Liver (tissue), 9 donors: ENCODE results near the gene MAML3. TPM values are rescaled to one million over a fixed set of nuclear protein-coding genes. Genes with fewer than 3 reads are reported as not detected.
A peak's percentile ranks its signal among the peaks of the same experiment; 100 is the strongest.

Experiments used
- DNase-seq: peaks from one replicate; pipeline ENCODE4 v3.0.0-alpha.2; 2017; ENCODE audit warnings: low spot score
- H3K27ac ChIP-seq, 2 donors: one replicate each; pipeline ENCODE4 v1.7.0; 2013; ENCODE audit warnings: inconsistent platforms in 2 of 2, low read length in 2 of 2, control low read depth in 1 of 2, low read depth in 1 of 2, mild to moderate bottlenecking in 1 of 2
- H3K27me3 ChIP-seq, 4 donors: one replicate each; pipeline versions ENCODE4 v1.6.1 to v1.7.0; 2013; ENCODE audit warnings: low read length in 3 of 4, inconsistent platforms in 1 of 4, mild to moderate bottlenecking in 1 of 4, moderate library complexity in 1 of 4; ENCODE audit not compliant: control insufficient read depth in 4 of 4, insufficient read depth in 4 of 4
- H3K36me3 ChIP-seq, 4 donors: one replicate each; pipeline versions ENCODE4 v1.6.1 to v1.7.0; 2013; ENCODE audit warnings: low read length in 3 of 4, mild to moderate bottlenecking in 3 of 4, low read depth in 1 of 4, moderate library complexity in 1 of 4; ENCODE audit not compliant: control insufficient read depth in 4 of 4, insufficient read depth in 3 of 4
- H3K4me1 ChIP-seq, 4 donors: one replicate each; pipeline versions ENCODE4 v1.6.1 to v1.7.0; 2013; ENCODE audit warnings: low read length in 3 of 4, mild to moderate bottlenecking in 3 of 4, moderate library complexity in 1 of 4; ENCODE audit not compliant: control insufficient read depth in 4 of 4, insufficient read depth in 4 of 4
- H3K4me3 ChIP-seq, 3 donors: one replicate each; pipeline versions ENCODE4 v1.6.1 to v1.7.0; 2013; ENCODE audit warnings: low read length in 3 of 3, control low read depth in 1 of 3, low read depth in 1 of 3, mild to moderate bottlenecking in 1 of 3
- H3K9ac ChIP-seq, 2 donors: one replicate each; pipeline ENCODE4 v1.7.0; 2013; ENCODE audit warnings: low read length in 2 of 2, mild to moderate bottlenecking in 2 of 2, moderate library complexity in 2 of 2, control low read depth in 1 of 2, low read depth in 1 of 2
- H3K9me3 ChIP-seq, 4 donors: one replicate each; pipeline versions ENCODE4 v1.6.1 to v1.7.0; 2013; ENCODE audit warnings: low read length in 3 of 4; ENCODE audit not compliant: control insufficient read depth in 4 of 4
- FOXA1 ChIP-seq: IDR thresholded peaks from 2 replicates; pipeline ENCODE4 v1.6.1; 2016; ENCODE audit warnings: antibody characterized with exemption
- GABPA ChIP-seq, 2 donors: IDR thresholded peaks in 1 of 2; conservative IDR thresholded peaks in 1 of 2; 2 replicates each; pipeline ENCODE4 v1.6.1; 2016; ENCODE audit warnings: antibody characterized with exemption in 2 of 2, mild to moderate bottlenecking in 1 of 2, moderate library complexity in 1 of 2
- HNF4A ChIP-seq, 2 donors: conservative IDR thresholded peaks; 2 replicates each; pipeline ENCODE4 v1.6.1; 2016; ENCODE audit warnings: antibody characterized with exemption in 2 of 2, mild to moderate bottlenecking in 2 of 2
- HNF4G ChIP-seq: IDR thresholded peaks from 2 replicates; pipeline ENCODE4 v1.6.1; 2016; ENCODE audit warnings: antibody characterized with exemption
- JUND ChIP-seq, 2 donors: IDR thresholded peaks; 2 replicates each; pipeline ENCODE4 v1.6.1; 2016; ENCODE audit warnings: antibody characterized with exemption in 2 of 2
- MAX ChIP-seq: IDR thresholded peaks from 2 replicates; pipeline ENCODE4 v1.6.1; 2016; ENCODE audit warnings: antibody characterized with exemption
- NR2F2 ChIP-seq: IDR thresholded peaks from 2 replicates; pipeline ENCODE4 v1.6.1; 2016; ENCODE audit warnings: antibody characterized with exemption
- RAD21 ChIP-seq, 2 donors: IDR thresholded peaks; 2 replicates each; pipeline ENCODE4 v1.6.1; 2016; ENCODE audit warnings: antibody characterized with exemption in 2 of 2, mild to moderate bottlenecking in 2 of 2
- REST ChIP-seq: IDR thresholded peaks from 2 replicates; pipeline ENCODE4 v1.6.1; 2016; ENCODE audit warnings: antibody characterized with exemption, mild to moderate bottlenecking
- RXRA ChIP-seq, 2 donors: IDR thresholded peaks; 2 replicates each; pipeline ENCODE4 v1.6.1; 2017 to 2018; ENCODE audit warnings: antibody characterized with exemption in 2 of 2, mild to moderate bottlenecking in 1 of 2
- SP1 ChIP-seq: IDR thresholded peaks from 2 replicates; pipeline ENCODE4 v1.6.1; 2018; ENCODE audit warnings: antibody characterized with exemption, mild to moderate bottlenecking
- YY1 ChIP-seq: IDR thresholded peaks from 2 replicates; pipeline ENCODE4 v1.6.1; 2016; ENCODE audit warnings: antibody characterized with exemption, mild to moderate bottlenecking
- ZBTB33 ChIP-seq: IDR thresholded peaks from 2 replicates; pipeline ENCODE4 v1.6.1; 2016; ENCODE audit warnings: antibody characterized with exemption
- WGBS: extraction: QIAGEN DNeasy Blood & Tissue Kit; methylation state at CpG from one replicate; pipeline ENCODE4 v1.1.7; 2013; 5-methylcytosine and 5-hydroxymethylcytosine counted together
- polyA plus RNA-seq, 2 donors: library from polyadenylated mRNA; stranded (reverse) in 1 of 2; unstranded in 1 of 2; fragments of 200-250 nt in 1 of 2; fragments of >200 nt in 1 of 2; fragmentation: Nextera tagmentation in 1 of 2; extraction: Ambion mirVana in 1 of 2; gene quantifications; one replicate each; pipeline versions ENCODE4 v1.2.1 to v1.2.3, GENCODE V29; 2013 to 2015
- total RNA-seq, 2 donors: library from RNA; depleted of rRNA; stranded (reverse); fragments of >200 nt; gene quantifications; one replicate each; pipeline ENCODE4 v1.2.3, GENCODE V29; 2014
- TF ChIP-seq, protein P1 (sequence below): IDR thresholded peaks from 2 replicates; pipeline ENCODE4 v1.6.1; 2016; ENCODE audit warnings: antibody characterized with exemption
- TF ChIP-seq, protein P2 (sequence below): fragments of 150-350 bp; IDR thresholded peaks from 2 replicates; pipeline ENCODE4 v1.5.1; 2017; ENCODE audit warnings: improper control_type of control experiment, low read depth, low read length; ENCODE audit not compliant: missing input control
- donor health status: healthy.
- donor health status: healthy.
- donor health status: healthy.
- donor health status: healthy.
- donor health status: healthy.

The MAML3 gene
- total and polyA plus RNA-seq, 4 donors, result 1.3 to 4.3 (median 2.7) TPM

DNA sequence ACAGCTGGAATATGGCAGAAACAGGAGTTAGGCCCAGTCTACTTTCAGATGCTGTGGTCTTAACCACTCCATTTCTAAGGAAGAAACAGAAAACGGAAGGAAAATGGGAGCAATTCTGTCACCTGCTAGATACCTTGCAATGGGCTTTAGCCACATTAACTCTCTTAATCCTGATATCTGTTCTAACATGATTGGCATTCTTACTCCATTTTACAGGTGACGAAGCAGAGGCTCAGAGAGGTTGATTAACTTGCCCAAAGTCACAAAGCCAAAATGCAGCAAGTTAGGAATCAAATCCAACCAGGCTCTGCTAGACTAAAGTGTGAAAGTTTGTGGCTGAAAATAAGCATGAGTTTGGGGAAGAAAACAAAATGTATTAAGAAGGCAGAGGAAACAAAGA is 196.9 kb downstream of the MAML3 start:
- no peaks in the 10 kb centered on the region for H3K4me1 ChIP-seq
- no peak overlapping the region for H3K4me3 ChIP-seq
- H3K36me3 ChIP-seq, result no peaks in the 10 kb centered on the region
- TF ChIP-seq, protein P1, sequence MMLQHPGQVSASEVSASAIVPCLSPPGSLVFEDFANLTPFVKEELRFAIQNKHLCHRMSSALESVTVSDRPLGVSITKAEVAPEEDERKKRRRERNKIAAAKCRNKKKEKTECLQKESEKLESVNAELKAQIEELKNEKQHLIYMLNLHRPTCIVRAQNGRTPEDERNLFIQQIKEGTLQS, result no peak
- TF ChIP-seq, protein P2, sequence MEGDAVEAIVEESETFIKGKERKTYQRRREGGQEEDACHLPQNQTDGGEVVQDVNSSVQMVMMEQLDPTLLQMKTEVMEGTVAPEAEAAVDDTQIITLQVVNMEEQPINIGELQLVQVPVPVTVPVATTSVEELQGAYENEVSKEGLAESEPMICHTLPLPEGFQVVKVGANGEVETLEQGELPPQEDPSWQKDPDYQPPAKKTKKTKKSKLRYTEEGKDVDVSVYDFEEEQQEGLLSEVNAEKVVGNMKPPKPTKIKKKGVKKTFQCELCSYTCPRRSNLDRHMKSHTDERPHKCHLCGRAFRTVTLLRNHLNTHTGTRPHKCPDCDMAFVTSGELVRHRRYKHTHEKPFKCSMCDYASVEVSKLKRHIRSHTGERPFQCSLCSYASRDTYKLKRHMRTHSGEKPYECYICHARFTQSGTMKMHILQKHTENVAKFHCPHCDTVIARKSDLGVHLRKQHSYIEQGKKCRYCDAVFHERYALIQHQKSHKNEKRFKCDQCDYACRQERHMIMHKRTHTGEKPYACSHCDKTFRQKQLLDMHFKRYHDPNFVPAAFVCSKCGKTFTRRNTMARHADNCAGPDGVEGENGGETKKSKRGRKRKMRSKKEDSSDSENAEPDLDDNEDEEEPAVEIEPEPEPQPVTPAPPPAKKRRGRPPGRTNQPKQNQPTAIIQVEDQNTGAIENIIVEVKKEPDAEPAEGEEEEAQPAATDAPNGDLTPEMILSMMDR, result no peak
- no peak for TF ChIP-seq SP1
- no peak for TF ChIP-seq HNF4A (conservative IDR thresholded peaks at IDR 0.05)
- TF ChIP-seq GABPA (IDR thresholded peaks at IDR 0.05 in 1 of 2, conservative IDR thresholded peaks at IDR 0.05 in 1 of 2), result no peak
- no peak for TF ChIP-seq NR2F2
- no peak for TF ChIP-seq JUND (IDR thresholded peaks at IDR 0.05)
- TF ChIP-seq YY1, result no peak
- no peak for TF ChIP-seq FOXA1
- no peak for TF ChIP-seq HNF4G
- no peaks in the 10 kb centered on the region for H3K27me3 ChIP-seq
- no peak overlapping the region for H3K27ac ChIP-seq
- DNase-seq, result no peak
- 98% methylated on average over 2 of the region's 2 CpGs for WGBS
- H3K9ac ChIP-seq, result no peak overlapping the region
- H3K9me3 ChIP-seq, result no peaks in the 10 kb centered on the region

DNA sequence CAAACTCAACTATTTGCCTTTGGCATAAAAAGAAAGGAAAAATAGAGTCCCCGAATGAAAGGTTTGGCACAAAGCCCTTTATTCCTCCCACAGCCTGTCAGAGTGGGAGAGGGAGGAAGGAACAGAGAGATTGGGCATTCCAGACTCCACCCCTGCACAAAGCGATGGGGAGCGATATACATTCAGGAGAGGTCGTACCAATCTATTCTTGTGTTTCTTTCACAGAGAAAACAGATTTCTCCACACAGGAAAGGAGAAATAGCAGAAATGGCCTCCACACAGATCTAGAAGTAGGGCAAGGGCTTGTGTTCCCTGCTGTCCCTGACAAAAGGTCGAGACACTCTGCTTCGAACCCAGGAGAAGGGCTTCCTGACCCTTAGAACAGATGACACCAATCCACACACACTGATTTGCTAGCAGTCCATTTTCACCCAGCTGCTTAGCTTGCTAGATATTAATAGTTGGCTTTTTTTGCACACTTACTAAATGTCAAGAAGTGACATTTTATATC is 197.4 kb downstream of the MAML3 start:
- Histone ChIP-seq H3K27ac (no peak overlapping the region), H3K27me3 (no peaks in the 10 kb centered on the region), H3K4me1 (no peaks in the 10 kb centered on the region), H3K9me3 (no peaks in the 10 kb centered on the region), H3K9ac (no peak overlapping the region), H3K36me3 (no peaks in the 10 kb centered on the region), H3K4me3 (no peak overlapping the region)
- WGBS, result 50% methylated on average over 6 of the region's 6 CpGs
- peak; percentile 89 for TF ChIP-seq NR2F2
- TF ChIP-seq MAX, result no peak
- peak in 1 of 2 donors; percentile 37 for TF ChIP-seq RXRA (IDR thresholded peaks at IDR 0.05)
- DNase-seq, result no peak

DNA sequence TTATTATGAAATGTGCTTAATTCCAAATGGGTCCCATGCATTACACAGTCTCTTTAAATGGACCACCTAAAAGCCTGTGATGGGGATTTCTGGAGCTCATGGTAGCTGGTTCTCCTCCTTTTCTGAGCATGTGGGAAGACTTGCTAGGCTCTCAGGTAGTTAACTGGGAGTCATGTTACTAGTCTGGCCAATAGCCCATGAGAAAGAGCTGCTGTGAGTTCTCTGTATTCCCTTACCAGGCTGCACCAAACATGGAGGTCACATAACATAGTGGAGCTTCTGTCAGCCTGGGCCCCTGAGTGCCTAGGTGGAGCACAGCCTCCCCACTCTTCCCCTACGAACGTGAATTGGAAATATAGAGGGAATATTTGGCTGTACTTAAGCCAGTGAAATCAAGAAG is 198.4 kb downstream of the MAML3 start:
- 96% methylated on average over 2 of the region's 2 CpGs for WGBS
- Histone ChIP-seq H3K9ac (no peak overlapping the region), H3K9me3 (no peaks in the 10 kb centered on the region), H3K27ac (no peak overlapping the region), H3K4me1 (peaks cover 0 to 3% (median 0%) of the 10 kb centered on the region in 4 donors), H3K4me3 (no peak overlapping the region), H3K36me3 (no peaks in the 10 kb centered on the region), H3K27me3 (no peaks in the 10 kb centered on the region)
- no peak for DNase-seq
- TF ChIP-seq HNF4A (conservative IDR thresholded peaks at IDR 0.05) (no peak), YY1 (no peak), RAD21 (IDR thresholded peaks at IDR 0.05) (no peak), GABPA (IDR thresholded peaks at IDR 0.05 in 1 of 2, conservative IDR thresholded peaks at IDR 0.05 in 1 of 2) (no peak), JUND (IDR thresholded peaks at IDR 0.05) (no peak), NR2F2 (no peak), REST (no peak), ZBTB33 (no peak), MAX (no peak), SP1 (no peak)
- TF ChIP-seq, protein P2, result no peak
